HCT116 (cell line): ENCODE measurements around the gene CREG2. TPM values are rescaled to one million over a fixed set of nuclear protein-coding genes. Genes with fewer than 3 reads are reported as not detected.

Source experiments
- ATAC-seq: fragments of 200-7000 bp; cut with Tn5 transposase; 2 replicates; pipeline ENCODE4 v1.9.1; 2020; ENCODE audit warnings: mild to moderate bottlenecking, moderate library complexity
- BruUV-seq: library from RNA; stranded (reverse); fragments of 400-500 nt; replicated peaks from 2 replicates; lab custom pipeline; 2021; lab: Mats Ljungman, UMichigan
- CTCF ChIA-PET: fragments of 300-600 bp; sonication (Branson Sonifier 250); formaldehyde crosslinking; loops from one replicate; lab custom pipeline; 2021; ENCODE audit warnings: antibody characterized with exemption; lab: Charles Lee
- POLR2A ChIA-PET: fragments of 300-600, 350-600 bp; sonication (Branson Sonifier 250); formaldehyde crosslinking; loops from one replicate; lab custom pipeline; 2021; ENCODE audit warnings: antibody characterized with exemption; lab: Charles Lee
- RAD21 ChIA-PET, 2 experiments: fragments of 300-600 bp; sonication (Branson Sonifier 250); formaldehyde crosslinking; loops; one replicate each; lab custom pipeline; 2023; ENCODE audit warnings: low total read pairs in 2 of 2; ENCODE audit not compliant: uncharacterized antibody in 2 of 2, unreplicated experiment in 2 of 2, low non-redundant PET in 1 of 2; lab: Charles Lee
- DNase-seq: peaks from one replicate; pipeline ENCODE4 v3.0.0-alpha.2; 2010; ENCODE audit warnings: low read depth, low spot score
- H2AFZ ChIP-seq: fragments of 200-600 bp; shearing (Covaris generic), sonication (generic); 2 replicates; pipeline ENCODE4 v1.6.1; 2017; ENCODE audit warnings: low read depth, mixed run types, mixed read lengths, antibody characterized with exemption, low read length; ENCODE audit not compliant: poor library complexity, severe bottlenecking
- H3K27ac ChIP-seq: 2 replicates; pipeline ENCODE4 v1.5.1; 2012; ENCODE audit warnings: low read depth, low read length
- H3K27me3 ChIP-seq: fragments of 200-600 bp; sonication (generic); 2 replicates; pipeline ENCODE4 v1.6.1; 2016; ENCODE audit warnings: mixed run types, low read length, mixed read lengths; ENCODE audit not compliant: insufficient read depth
- H3K36me3 ChIP-seq, 2 experiments: fragments of 200-500 bp in 1 of 2; fragments of 200-600 bp in 1 of 2; sonication (Bioruptor generic) in 1 of 2; sonication (generic) in 1 of 2; 2 replicates each; pipeline versions ENCODE4 v1.5.1 to v1.6.1; 2014 to 2016; ENCODE audit warnings: low read length in 2 of 2, inconsistent platforms in 1 of 2, mixed read lengths in 1 of 2, mixed run types in 1 of 2; ENCODE audit not compliant: insufficient read depth in 2 of 2, control insufficient read depth in 1 of 2
- H3K4me1 ChIP-seq, 2 experiments: fragments of 200-600 bp in 1 of 2; sonication (generic) in 1 of 2; 2 replicates each; pipeline versions ENCODE4 v1.5.1 to v1.6.1; 2012 to 2017; ENCODE audit warnings: low read length in 2 of 2, inconsistent platforms in 1 of 2, mild to moderate bottlenecking in 1 of 2, mixed read lengths in 1 of 2, mixed run types in 1 of 2, moderate library complexity in 1 of 2; ENCODE audit not compliant: insufficient read depth in 2 of 2, control insufficient read depth in 1 of 2
- H3K4me2 ChIP-seq: fragments of 200-600 bp; sonication (generic); 2 replicates; pipeline ENCODE4 v1.6.1; 2017; ENCODE audit warnings: mixed run types, low read length, mixed read lengths
- H3K4me3 ChIP-seq, 2 experiments: fragments of 200-600 bp in 1 of 2; sonication (generic) in 1 of 2; replicated peaks in 1 of 2; 2 replicates each; pipeline ENCODE4 v1.5.1; 2011 to 2016; ENCODE audit warnings: low read length in 2 of 2, control low read depth in 1 of 2, low read depth in 1 of 2, mild to moderate bottlenecking in 1 of 2, mixed read lengths in 1 of 2, mixed run types in 1 of 2
- H3K79me2 ChIP-seq: fragments of 200-600 bp; sonication (generic); 2 replicates; pipeline ENCODE4 v1.6.1; 2017; ENCODE audit warnings: mild to moderate bottlenecking, mixed run types, low read length, moderate library complexity, mixed read lengths; ENCODE audit not compliant: insufficient read depth
- H3K9ac ChIP-seq: fragments of 200-600 bp; sonication (generic); 2 replicates; pipeline ENCODE4 v1.6.1; 2016; ENCODE audit warnings: low read length, mixed read lengths
- H3K9me2 ChIP-seq: fragments of 200-600 bp; sonication (generic), shearing (Covaris generic); 2 replicates; pipeline ENCODE4 v1.6.1; 2017; ENCODE audit warnings: mixed run types, mild to moderate bottlenecking, moderate library complexity; ENCODE audit not compliant: insufficient read depth
- H3K9me3 ChIP-seq, 2 experiments: fragments of 200-500 bp in 1 of 2; fragments of 200-600 bp in 1 of 2; sonication (Bioruptor generic) in 1 of 2; sonication (generic) in 1 of 2; 2 replicates each; pipeline ENCODE4 v1.6.1; 2014 to 2017; ENCODE audit warnings: low read length in 2 of 2, mixed read lengths in 2 of 2, inconsistent platforms in 1 of 2, low read depth in 1 of 2, mild to moderate bottlenecking in 1 of 2, mixed run types in 1 of 2, moderate library complexity in 1 of 2; ENCODE audit not compliant: control insufficient read depth in 1 of 2, insufficient read depth in 1 of 2
- H4K20me1 ChIP-seq: fragments of 200-600 bp; sonication (generic), shearing (Covaris generic); 2 replicates; pipeline ENCODE4 v1.6.1; 2017; ENCODE audit warnings: mixed run types, mild to moderate bottlenecking, moderate library complexity; ENCODE audit not compliant: insufficient read depth
- CTCF ChIP-seq, 3 experiments: fragments of 200-600 bp in 1 of 3; sonication (generic) in 1 of 3; IDR thresholded peaks in 2 of 3; conservative IDR thresholded peaks in 1 of 3; 2 replicates each; pipeline ENCODE4 v1.5.1; 2012 to 2017; ENCODE audit warnings: low read depth in 2 of 3, low read length in 2 of 3, antibody characterized with exemption in 1 of 3, borderline replicate concordance in 1 of 3, control low read depth in 1 of 3, mild to moderate bottlenecking in 1 of 3, mixed read lengths in 1 of 3, mixed run types in 1 of 3, moderate library complexity in 1 of 3; ENCODE audit not compliant: insufficient read depth in 1 of 3
- EZH2phosphoT487 ChIP-seq: fragments of 200-600 bp; IDR thresholded peaks from 2 replicates; pipeline ENCODE4 v1.6.1; 2018; ENCODE audit warnings: antibody characterized with exemption, borderline replicate concordance
- POLR2A ChIP-seq: IDR thresholded peaks from 2 replicates; pipeline ENCODE4 v1.7.0; 2011; ENCODE audit warnings: borderline replicate concordance; ENCODE audit not compliant: insufficient read depth, insufficient read length; ENCODE audit errors: extremely low read depth
- POLR2AphosphoS5 ChIP-seq: IDR thresholded peaks from 2 replicates; pipeline ENCODE4 v1.6.1; 2011; ENCODE audit warnings: mild to moderate bottlenecking, low read depth, low read length, moderate library complexity
- RAD21 ChIP-seq: IDR thresholded peaks from 2 replicates; pipeline ENCODE4 v1.6.1; 2012; ENCODE audit warnings: low read depth, mild to moderate bottlenecking
- SIN3A ChIP-seq: IDR thresholded peaks from 2 replicates; pipeline ENCODE4 v1.6.1; 2012; ENCODE audit warnings: low read depth
- SRF ChIP-seq: IDR thresholded peaks from 2 replicates; pipeline ENCODE4 v1.6.1; 2012; ENCODE audit warnings: low read depth
- TCF7L2 ChIP-seq: IDR thresholded peaks from 2 replicates; pipeline ENCODE4 v1.7.0; 2011; ENCODE audit warnings: borderline replicate concordance, inconsistent platforms; ENCODE audit not compliant: insufficient read depth, insufficient read length; ENCODE audit errors: extremely low read depth
- intact Hi-C: fragments of 100-400 bp; cut with micrococcal nuclease; formaldehyde crosslinking; loops from 2 replicates; pipeline ENCODE4 v1.10.0; 2022
- total RNA-seq: library from RNA; stranded (reverse); gene quantifications from one replicate; pipeline ENCODE4 v1.2.1, GENCODE V29; 2021; ENCODE audit not compliant: unreplicated experiment
- TF ChIP-seq, protein P1 (sequence below): IDR thresholded peaks from 2 replicates; pipeline ENCODE4 v1.6.1; 2011; ENCODE audit warnings: mild to moderate bottlenecking, low read length, moderate library complexity; ENCODE audit not compliant: insufficient replicate concordance; ENCODE audit errors: extremely low read depth
- TF ChIP-seq, protein P2 (sequence below): IDR thresholded peaks from 2 replicates; pipeline ENCODE4 v1.6.1; 2012

CREG2 gene
- total RNA-seq, 1 experiment from 2014 or later = 0.12 TPM

- H3K4me1 ChIP-seq = peaks cover 0 to 6% of the 10 kb centered on the region in 2 experiments; a peak in 1 of 4 replicates
- CTCF ChIA-PET = no interaction called here
- H3K9me3 ChIP-seq = no peaks in the 10 kb centered on the region
- POLR2A ChIA-PET = no interaction called here
- H3K36me3 ChIP-seq = no peaks in the 10 kb centered on the region
- intact Hi-C loops = no loop called here
- TF ChIP-seq POLR2A (no peak), TCF7L2 (no peak), SRF (no peak), CTCF (IDR thresholded peaks at IDR 0.05 in 2 of 3, conservative IDR thresholded peaks at IDR 0.05 in 1 of 3; ENCODE audit: borderline replicate concordance in 1 of 3, insufficient read depth in 1 of 3, low read depth in 2 of 3, low read length in 2 of 3) (no peak), EZH2phosphoT487 (no peak), SIN3A (no peak), RAD21 (no peak), POLR2AphosphoS5 (no peak)
- TF ChIP-seq, protein P1, sequence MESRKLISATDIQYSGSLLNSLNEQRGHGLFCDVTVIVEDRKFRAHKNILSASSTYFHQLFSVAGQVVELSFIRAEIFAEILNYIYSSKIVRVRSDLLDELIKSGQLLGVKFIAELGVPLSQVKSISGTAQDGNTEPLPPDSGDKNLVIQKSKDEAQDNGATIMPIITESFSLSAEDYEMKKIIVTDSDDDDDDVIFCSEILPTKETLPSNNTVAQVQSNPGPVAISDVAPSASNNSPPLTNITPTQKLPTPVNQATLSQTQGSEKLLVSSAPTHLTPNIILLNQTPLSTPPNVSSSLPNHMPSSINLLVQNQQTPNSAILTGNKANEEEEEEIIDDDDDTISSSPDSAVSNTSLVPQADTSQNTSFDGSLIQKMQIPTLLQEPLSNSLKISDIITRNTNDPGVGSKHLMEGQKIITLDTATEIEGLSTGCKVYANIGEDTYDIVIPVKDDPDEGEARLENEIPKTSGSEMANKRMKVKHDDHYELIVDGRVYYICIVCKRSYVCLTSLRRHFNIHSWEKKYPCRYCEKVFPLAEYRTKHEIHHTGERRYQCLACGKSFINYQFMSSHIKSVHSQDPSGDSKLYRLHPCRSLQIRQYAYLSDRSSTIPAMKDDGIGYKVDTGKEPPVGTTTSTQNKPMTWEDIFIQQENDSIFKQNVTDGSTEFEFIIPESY = no peak
- TF ChIP-seq, protein P2, sequence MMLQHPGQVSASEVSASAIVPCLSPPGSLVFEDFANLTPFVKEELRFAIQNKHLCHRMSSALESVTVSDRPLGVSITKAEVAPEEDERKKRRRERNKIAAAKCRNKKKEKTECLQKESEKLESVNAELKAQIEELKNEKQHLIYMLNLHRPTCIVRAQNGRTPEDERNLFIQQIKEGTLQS = no peak
- no peak for ATAC-seq
- H3K4me3 ChIP-seq = no peak overlapping the region
- BruUV-seq = no TSS peak
- no peaks in the 10 kb centered on the region for H3K9me2 ChIP-seq
- no peak for DNase-seq
- RAD21 ChIA-PET = no interaction called here
- H3K9ac ChIP-seq = no peak overlapping the region
- H4K20me1 ChIP-seq = no peaks in the 10 kb centered on the region
- no peaks in the 10 kb centered on the region for H3K27me3 ChIP-seq
- H3K79me2 ChIP-seq = no peaks in the 10 kb centered on the region
- H2AFZ ChIP-seq = no peak overlapping the region
- H3K4me2 ChIP-seq = no peak overlapping the region
- H3K27ac ChIP-seq = no peak overlapping the region
Measured at GRCh38 chr2:101395545-101396315, 8.4 kb upstream of the CREG2 start.
